ENCODE results near the gene C12orf43. TPM values are rescaled to one million over a fixed set of nuclear protein-coding genes. Genes with fewer than 3 reads are reported as not detected.

C12orf43 gene
- total RNA-seq, 1 donor from 2014 or later: 20.2 TPM

DNA sequence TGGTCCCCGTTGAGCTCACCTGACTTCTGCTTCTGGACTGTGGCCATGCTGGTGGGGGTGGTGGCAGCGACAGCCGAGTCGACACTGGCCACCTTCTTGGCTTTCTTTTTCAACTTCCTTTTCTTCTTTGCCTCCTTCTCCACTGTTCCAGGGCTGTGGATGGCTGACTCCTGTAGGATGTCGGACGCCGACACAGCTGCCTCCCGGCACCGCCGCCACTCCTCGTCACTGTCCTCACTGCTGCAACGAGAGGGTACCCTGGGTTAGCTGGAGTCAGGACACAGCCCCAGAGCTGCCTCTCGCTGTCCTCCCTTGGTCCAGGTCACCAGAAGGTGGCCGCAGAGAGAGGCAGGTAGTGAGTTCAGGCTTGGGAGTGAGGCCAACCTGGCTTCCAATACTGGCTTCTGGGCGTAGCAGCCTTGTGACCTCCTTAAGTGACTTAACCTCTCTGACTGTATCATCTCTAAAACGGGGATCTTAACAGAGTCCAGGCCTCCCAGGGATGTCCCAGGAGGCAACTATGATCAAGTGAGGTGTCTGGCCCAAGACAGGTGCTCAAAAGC is 12.0 kb downstream of the C12orf43 start:
- Mint-ChIP-seq H3K9me3 (ENCODE audit: unreplicated experiment) (no peaks in the 10 kb centered on the region), H3K27ac (ENCODE audit: unreplicated experiment) (no peak overlapping the region), H3K4me1 (ENCODE audit: unreplicated experiment) (no peaks in the 10 kb centered on the region), H3K27me3 (ENCODE audit: unreplicated experiment) (peaks cover 6% of the 10 kb centered on the region), H3K4me3 (ENCODE audit: unreplicated experiment) (no peak overlapping the region), H3K36me3 (ENCODE audit: low read depth, unreplicated experiment) (peaks cover 21% of the 10 kb centered on the region)
- TF ChIP-seq CTCF (IDR thresholded peaks at IDR 0.05; ENCODE audit: unreplicated experiment): no peak
- DNase-seq (ENCODE audit: low spot score): no peak

- H3K9me3 Mint-ChIP-seq (ENCODE audit: unreplicated experiment): no peaks in the 10 kb centered on the region
- TF ChIP-seq CTCF (IDR thresholded peaks at IDR 0.05; ENCODE audit: unreplicated experiment): no peak
- H3K4me1 Mint-ChIP-seq (ENCODE audit: unreplicated experiment): no peaks in the 10 kb centered on the region
- no peak overlapping the region for H3K4me3 Mint-ChIP-seq (ENCODE audit: unreplicated experiment)
- peaks cover 21% of the 10 kb centered on the region for H3K36me3 Mint-ChIP-seq (ENCODE audit: low read depth, unreplicated experiment)
- peaks cover 6% of the 10 kb centered on the region for H3K27me3 Mint-ChIP-seq (ENCODE audit: unreplicated experiment)
- no peak for DNase-seq (ENCODE audit: low spot score)
- H3K27ac Mint-ChIP-seq (ENCODE audit: unreplicated experiment): no peak overlapping the region
Observed at GRCh38 chr12:121003650-121004049, 12.6 kb downstream of the C12orf43 start.

GRCh38 chr12:121001841-121002483 is 14.3 kb downstream of the C12orf43 start:
- DNase-seq (ENCODE audit: low spot score): no peak
- Mint-ChIP-seq H3K4me3 (ENCODE audit: unreplicated experiment) (no peak overlapping the region), H3K36me3 (ENCODE audit: low read depth, unreplicated experiment) (peaks cover 15% of the 10 kb centered on the region), H3K27me3 (ENCODE audit: unreplicated experiment) (peaks cover 10% of the 10 kb centered on the region), H3K4me1 (ENCODE audit: unreplicated experiment) (no peaks in the 10 kb centered on the region), H3K9me3 (ENCODE audit: unreplicated experiment) (no peaks in the 10 kb centered on the region), H3K27ac (ENCODE audit: unreplicated experiment) (peak overlapping the region; percentile 52)
- no peak for TF ChIP-seq CTCF (IDR thresholded peaks at IDR 0.05; ENCODE audit: unreplicated experiment)

GRCh38 chr12:121001060-121001459 is 15.2 kb downstream of the C12orf43 start:
- H3K27ac Mint-ChIP-seq (ENCODE audit: unreplicated experiment): no peak overlapping the region
- no peak for DNase-seq (ENCODE audit: low spot score)
- H3K27me3 Mint-ChIP-seq (ENCODE audit: unreplicated experiment): peaks cover 11% of the 10 kb centered on the region
- no peaks in the 10 kb centered on the region for H3K9me3 Mint-ChIP-seq (ENCODE audit: unreplicated experiment)
- TF ChIP-seq CTCF (IDR thresholded peaks at IDR 0.05; ENCODE audit: unreplicated experiment): no peak
- H3K4me1 Mint-ChIP-seq (ENCODE audit: unreplicated experiment): no peaks in the 10 kb centered on the region
- H3K36me3 Mint-ChIP-seq (ENCODE audit: low read depth, unreplicated experiment): peaks cover 15% of the 10 kb centered on the region
- no peak overlapping the region for H3K4me3 Mint-ChIP-seq (ENCODE audit: unreplicated experiment)

DNA sequence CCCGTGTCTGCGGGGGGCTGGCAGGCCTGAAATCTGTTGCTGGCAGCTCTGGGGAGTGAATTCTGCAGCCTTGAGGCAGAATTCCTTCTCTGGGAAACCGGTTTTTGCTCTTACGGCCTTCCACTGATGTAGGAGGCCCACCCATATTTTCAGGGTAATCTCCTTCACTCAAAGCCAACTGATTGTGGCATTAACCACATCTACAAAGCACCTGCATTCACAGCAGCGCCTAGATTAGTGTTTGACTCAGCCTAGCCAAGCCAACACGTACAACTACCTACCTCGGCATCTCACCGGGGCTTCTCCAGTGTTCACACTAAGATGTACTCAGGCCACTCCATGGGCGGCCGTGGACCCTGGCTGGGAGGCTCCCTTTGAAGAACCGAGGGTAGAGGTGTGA is 15.8 kb downstream of the C12orf43 start:
- no peak for TF ChIP-seq CTCF (IDR thresholded peaks at IDR 0.05; ENCODE audit: unreplicated experiment)
- DNase-seq (ENCODE audit: low spot score): no peak
- H3K27me3 Mint-ChIP-seq (ENCODE audit: unreplicated experiment): peaks cover 11% of the 10 kb centered on the region
- no peaks in the 10 kb centered on the region for H3K4me1 Mint-ChIP-seq (ENCODE audit: unreplicated experiment)
- H3K9me3 Mint-ChIP-seq (ENCODE audit: unreplicated experiment): no peaks in the 10 kb centered on the region
- H3K4me3 Mint-ChIP-seq (ENCODE audit: unreplicated experiment): no peak overlapping the region
- no peak overlapping the region for H3K27ac Mint-ChIP-seq (ENCODE audit: unreplicated experiment)
- peaks cover 15% of the 10 kb centered on the region for H3K36me3 Mint-ChIP-seq (ENCODE audit: low read depth, unreplicated experiment)
